SU-DHL-6 (cell line): Measurements from ENCODE around the gene IL13.

Experiments used
- CTCF ChIP-seq: fragments of 200-600 bp; sonication (generic); IDR thresholded peaks from one replicate; pipeline ENCODE4 v1.5.1; 2017; ENCODE audit warnings: antibody characterized with exemption, mild to moderate bottlenecking, low read length, moderate library complexity; ENCODE audit not compliant: insufficient read depth, poor library complexity, severe bottlenecking
- EZH2phosphoT487 ChIP-seq: fragments of 200-600 bp; sonication (generic), shearing (Covaris generic); conservative IDR thresholded peaks from 2 replicates; pipeline ENCODE4 v1.6.1; 2018; ENCODE audit warnings: mild to moderate bottlenecking, antibody characterized with exemption, low read length, moderate library complexity, mixed read lengths

- TF ChIP-seq CTCF (no peak), EZH2phosphoT487 (no peak)
Observed at GRCh38 chr5:132629230-132629944, 28.6 kb upstream of the IL13 start.
